Subcutaneous adipose tissue (tissue), 4 donors: ENCODE measurements around the gene GRIN3B. TPM values are rescaled to one million over a fixed set of nuclear protein-coding genes. Genes with fewer than 3 reads are reported as not detected.

Experiments
- CTCF ChIP-seq: fragments of 450-650 bp; IDR thresholded peaks from one replicate; pipeline ENCODE4 v1.5.1; 2016; ENCODE audit warnings: low read depth, mild to moderate bottlenecking, control low read depth, antibody characterized with exemption, moderate library complexity
- total RNA-seq, 4 donors: library from RNA; depleted of rRNA; stranded (reverse); fragments of >200 nt; gene quantifications; one replicate each; pipeline ENCODE4 v1.1.0, GENCODE V29; 2016

Gene GRIN3B
- total RNA-seq, 4 donors from 2014 or later: not detected

- TF ChIP-seq CTCF: no peak
Measured at GRCh38 chr19:1020868-1021425, 20.7 kb downstream of the GRIN3B start, which contains the start of gene TMEM259. TMEM259 (minus strand) TSS chr19:1021123; CDS start chr19:1020996, 127 bp downstream.

- no peak for TF ChIP-seq CTCF
Measured at GRCh38 chr19:1025960-1026782, 26.0 kb downstream of the GRIN3B start, which contains the start of gene CNN2. CNN2 (plus strand) TSS chr19:1026608; CDS start chr19:1026662, 54 bp downstream.

- TF ChIP-seq CTCF: no peak
Measured at GRCh38 chr19:1026783-1027649, 26.8 kb downstream of the GRIN3B start.

GRCh38 chr19:1027650-1028061 is 27.4 kb downstream of the GRIN3B start:
- TF ChIP-seq CTCF: no peak

GRCh38 chr19:1028062-1028926 is 28.1 kb downstream of the GRIN3B start:
- no peak for TF ChIP-seq CTCF

- TF ChIP-seq CTCF: no peak
Measured at GRCh38 chr19:1032264-1032867, 32.1 kb downstream of the GRIN3B start.
